NOMO-1 (cell line): Measurements from ENCODE around the gene MELTF.
A peak's percentile ranks its signal among the peaks of the same experiment; 100 is the strongest.

Experiments used
- DNase-seq, 2 experiments: peaks; one replicate each; lab custom pipeline; 2025; ENCODE audit not compliant: unreplicated experiment in 2 of 2; lab: John Stamatoyannopoulos, UW

MELTF gene

GRCh38 chr3:197027151-197027895, 2.3 kb downstream of the MELTF start:
- no peak for DNase-seq

GRCh38 chr3:197026481-197026866, 3.1 kb downstream of the MELTF start:
- DNase-seq, result no peak

- DNase-seq, result no peak
Observed at GRCh38 chr3:197025736-197026480, 3.7 kb downstream of the MELTF start.

GRCh38 chr3:197024881-197025735, 4.5 kb downstream of the MELTF start:
- DNase-seq, result no peak

DNA sequence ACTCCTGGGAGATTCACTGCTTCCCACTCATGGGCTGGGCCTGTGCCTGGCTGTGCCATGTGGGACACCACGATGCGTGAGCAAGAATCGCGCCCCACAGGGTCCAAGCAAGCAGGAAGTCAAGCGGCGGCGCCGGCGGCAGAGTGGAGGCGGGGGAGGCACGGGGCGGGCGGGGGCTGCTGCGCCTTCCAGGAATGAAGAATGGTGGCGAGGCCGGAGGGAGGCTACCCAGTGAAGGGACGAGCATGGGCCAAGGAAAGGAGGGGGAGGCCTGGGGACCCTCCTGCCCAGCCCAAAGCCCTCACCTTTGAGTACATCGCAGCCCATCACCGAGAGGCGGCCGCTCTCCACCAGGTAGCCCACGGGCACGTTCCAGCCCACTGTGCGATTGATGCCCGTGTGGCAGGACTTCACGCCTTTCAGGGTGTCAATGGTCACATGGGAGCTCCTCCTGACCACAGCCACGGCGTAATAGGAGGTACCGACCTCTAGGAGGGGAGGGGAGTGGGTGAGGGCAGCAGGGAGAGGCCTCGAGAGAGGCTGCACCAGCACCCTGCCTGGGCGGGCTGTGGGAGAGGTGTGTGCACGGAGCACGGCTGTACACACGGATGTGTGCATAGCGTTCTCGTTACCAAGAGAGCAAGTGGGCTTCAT, 5.5 kb downstream of the MELTF start:
- no peak for DNase-seq

GRCh38 chr3:197023241-197023997, 6.2 kb downstream of the MELTF start:
- DNase-seq, result peak in 1 of 2 experiments; percentile 41

DNA sequence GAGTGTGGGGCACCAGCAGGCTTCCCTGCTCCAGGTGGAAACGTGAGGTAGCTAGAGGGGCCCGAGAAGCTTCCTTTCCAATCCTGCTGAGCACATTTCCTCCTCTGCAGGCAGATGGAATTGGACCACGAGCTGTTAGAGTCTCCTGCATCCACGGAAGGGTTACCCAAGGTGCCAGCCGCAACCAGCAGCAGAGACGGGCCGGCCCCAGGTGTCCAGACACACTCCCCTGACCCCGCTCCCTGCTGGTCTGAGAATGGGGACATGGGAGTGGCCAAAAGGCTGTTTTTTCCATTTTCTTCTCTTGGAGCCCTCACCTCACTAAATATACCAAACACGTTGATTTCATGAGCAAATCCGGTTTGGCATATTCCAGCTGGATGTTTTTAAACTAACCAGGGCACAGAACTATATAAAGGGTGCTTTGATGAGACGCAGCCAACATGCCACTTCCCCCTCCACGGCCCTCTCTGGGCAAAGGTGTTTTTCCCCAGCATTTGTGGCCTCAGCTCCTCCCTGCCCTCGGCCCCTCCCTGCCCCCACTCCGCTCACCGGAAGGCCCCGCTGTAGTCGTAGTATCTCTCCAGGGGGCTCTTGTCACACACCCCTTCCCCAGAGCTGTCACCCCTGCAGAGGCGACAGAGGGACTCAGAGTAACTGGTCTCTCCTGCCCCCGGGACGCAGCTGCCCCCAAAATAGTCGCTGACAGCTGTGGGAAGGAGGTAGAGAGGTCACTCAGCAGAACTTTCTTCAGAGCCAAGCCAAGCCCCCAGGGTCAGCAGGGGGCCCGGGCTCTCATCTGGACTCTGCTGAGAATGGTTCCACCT, 7.0 kb downstream of the MELTF start:
- no peak for DNase-seq

GRCh38 chr3:197021729-197022404, 7.8 kb downstream of the MELTF start:
- no peak for DNase-seq

GRCh38 chr3:197021231-197021630, 8.4 kb downstream of the MELTF start:
- DNase-seq, result no peak

- DNase-seq, result no peak
Observed at GRCh38 chr3:197019535-197019934, 10.1 kb downstream of the MELTF start.

DNA sequence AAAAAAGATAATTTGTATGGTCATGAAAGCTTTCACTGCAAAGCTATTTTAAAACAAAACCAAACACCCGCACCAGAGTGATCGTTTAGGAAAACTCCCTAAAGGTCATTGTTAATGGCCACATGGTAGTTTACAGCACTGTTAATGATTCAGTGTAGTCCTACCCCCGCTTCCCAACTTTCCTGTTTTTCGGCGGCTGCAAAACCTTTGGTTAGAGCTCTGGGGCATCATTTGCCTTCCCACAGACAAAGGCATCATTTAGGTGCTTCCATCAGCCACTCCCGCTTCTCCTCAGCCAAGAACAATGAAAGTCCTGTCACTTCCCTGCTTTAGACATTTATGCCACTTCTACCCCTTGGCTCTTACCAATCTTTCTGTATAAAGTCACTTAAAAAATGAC, 10.6 kb downstream of the MELTF start:
- no peak for DNase-seq

DNA sequence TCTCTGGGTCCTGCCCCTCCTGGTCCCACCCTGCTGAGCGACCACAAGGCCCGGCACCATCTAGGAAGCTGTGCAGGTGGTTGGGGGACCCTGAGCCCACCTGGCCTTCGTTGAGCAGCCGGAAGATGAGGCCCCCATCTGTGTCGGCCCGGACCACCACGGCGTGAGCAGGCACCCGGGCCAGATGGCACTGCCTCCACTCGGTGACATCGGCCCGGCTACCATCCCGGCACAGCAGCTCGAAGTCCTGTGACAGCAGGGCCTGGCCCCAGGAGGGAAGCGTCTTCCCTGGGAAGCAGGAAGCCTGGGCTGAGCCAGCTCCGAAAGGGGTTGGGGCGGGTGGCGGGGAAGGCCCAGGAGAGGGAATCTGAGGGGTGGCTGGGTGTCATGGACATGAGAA, 12.6 kb downstream of the MELTF start:
- no peak for DNase-seq

DNA sequence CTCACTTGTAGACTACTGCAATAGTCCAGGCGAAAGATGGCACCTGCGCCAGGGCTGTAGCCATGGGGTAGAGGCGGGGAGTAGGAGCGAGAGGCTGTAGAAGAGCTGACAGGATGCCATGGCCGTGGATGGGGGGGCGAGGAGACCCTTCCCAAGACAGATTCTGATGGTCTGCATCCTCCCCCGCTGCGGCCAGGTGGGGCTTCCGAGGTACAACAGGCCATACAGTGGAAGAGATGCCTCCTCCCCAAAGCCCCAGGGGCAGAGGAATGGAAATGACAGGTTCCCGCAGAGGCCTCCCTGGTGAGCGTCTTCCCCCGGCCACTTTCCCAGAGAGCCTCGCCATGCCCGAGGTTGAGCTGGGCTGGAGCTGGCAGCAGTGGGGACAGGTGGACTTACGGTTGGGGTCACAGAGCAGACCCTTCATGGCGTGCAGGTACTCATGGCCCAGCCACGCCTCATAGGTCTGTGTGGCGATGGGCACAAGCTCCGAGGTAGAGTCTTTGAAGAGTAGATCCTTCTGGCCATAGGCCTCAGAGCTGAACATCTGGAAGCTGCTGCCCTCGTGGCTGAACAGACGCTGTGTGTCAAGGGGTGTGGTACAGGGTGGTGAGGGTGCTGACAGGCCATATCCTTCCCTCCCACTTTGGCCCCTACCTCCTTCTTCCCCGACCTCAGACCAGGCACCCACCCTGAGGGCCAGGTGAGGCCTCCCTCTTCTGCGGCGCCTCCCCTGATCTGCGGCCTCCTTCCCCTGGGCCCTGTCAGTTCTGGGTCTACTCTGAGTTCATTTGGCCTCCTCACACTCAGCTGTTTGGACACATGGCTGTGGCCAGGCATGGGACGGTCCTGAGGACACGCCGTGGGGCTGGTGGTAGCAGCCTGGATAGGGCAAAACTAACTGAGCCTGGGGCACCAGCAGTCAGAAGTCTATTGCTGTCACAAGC, 13.6 kb downstream of the MELTF start:
- no peak for DNase-seq

DNA sequence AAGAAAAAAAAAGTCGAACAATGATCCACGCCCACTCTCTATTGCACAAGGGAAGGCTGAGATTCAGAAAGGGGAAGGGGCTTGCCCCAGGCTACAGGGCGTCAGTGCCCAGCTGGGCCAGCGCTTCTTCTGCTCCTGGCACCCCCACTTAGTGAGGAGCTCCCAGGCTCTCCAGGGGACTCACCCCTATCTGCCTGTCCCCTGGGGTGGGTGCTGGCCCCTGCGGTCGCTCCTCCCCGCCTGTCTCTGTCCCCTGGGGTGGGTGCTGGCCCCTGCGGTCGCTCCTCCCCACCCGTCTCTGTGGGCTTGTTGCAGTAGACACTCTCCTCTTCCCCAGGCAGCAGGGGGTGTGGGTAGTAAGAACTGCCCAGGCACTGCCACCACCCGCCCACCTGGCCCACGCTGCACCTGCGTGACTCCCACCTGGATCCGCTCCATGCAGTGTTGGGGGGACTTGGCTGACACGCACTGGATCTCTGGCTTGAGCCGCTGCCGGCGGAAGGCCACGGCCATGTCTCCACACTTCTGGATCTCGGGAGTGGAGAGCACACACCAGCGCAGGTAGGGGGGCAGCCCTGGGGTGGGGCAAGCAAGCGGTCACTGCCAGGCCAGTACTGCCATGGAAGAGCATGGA, 14.6 kb downstream of the MELTF start:
- no peak for DNase-seq

DNA sequence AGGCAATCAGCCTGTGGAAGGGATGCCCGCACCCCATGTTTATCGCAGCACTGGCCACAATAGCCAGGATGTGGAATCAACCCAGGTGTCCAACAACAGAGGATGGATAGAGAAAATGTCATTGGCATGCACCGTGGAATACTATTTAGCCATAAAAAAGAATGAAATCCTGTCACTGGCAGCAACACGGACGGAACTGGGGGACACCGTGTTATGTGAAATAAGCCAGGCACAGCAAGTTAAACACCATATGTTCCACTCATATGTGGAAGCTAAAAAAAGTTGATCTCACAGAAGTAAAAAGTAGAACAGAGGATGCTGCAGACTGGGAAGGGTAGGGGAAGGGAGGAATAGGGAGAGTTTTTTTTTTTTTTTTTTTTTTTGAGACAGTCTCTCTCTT, 15.6 kb downstream of the MELTF start:
- no peak for DNase-seq

DNA sequence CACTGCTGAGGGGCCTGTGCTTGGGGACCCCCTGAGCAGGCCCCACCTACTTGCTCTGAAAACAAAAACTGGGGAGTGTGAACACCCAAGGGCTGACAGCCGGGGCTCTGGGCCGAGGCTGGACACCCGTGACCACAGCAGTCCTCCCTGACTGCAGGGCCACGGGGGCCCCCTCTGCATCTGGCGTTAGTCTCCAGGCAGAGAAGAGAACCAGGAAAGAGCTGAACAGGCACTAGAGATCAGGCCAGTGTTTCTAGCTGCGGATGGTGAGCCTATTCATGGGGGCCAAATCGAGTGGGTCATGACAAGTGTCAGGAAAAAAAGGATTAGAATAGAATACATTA, 17.1 kb downstream of the MELTF start:
- DNase-seq, result no peak

GRCh38 chr3:197011780-197012539, 17.7 kb downstream of the MELTF start:
- no peak for DNase-seq
